COR-L47 (cell line): ENCODE data around the gene TAT.
"Not testable (repeated sequence)": the region's sequence is repeated elsewhere in the genome, so short reads cannot be mapped to it uniquely, and the experiment has no call there.

Source experiments
- DNase-seq: peaks from one replicate; lab custom pipeline; 2025; lab: John Stamatoyannopoulos, UW

The TAT gene

DNA sequence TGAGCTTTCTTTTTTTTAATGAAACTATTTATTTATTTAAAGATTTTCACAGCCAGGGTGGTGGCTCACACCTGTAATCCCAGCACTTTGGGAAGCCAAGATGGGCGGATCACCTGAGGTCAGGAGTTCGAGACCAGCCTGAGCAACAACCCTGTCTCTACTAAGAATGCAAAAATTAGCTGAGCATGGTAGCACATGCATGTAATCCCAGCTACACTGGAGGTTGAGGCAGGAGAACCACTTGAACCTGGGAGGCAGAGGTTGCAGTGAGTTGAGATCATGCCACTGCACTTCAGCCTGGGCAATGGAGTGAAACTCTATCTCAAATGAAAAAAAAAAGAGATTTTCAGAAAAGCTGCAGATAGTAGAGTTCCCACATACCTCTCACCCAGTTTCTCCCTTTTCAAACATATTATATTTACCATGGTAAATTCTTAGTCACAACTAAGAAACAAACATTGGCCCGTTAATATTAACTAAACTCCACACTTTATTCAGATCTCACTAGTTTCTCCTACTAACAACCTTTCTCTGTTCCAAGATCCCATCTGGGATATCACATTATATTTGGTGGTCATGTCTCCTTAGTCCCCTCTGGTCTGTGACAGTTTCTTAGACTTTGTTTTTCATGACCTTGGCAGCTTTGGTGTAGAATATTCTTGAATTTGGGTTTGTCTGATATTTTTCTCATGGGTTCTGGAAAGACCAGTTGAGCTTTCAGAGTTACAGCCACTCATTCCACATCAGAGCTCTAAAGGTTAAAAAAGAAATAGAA lies 7.8 kb upstream of the TAT start:
- no peak for DNase-seq

DNA sequence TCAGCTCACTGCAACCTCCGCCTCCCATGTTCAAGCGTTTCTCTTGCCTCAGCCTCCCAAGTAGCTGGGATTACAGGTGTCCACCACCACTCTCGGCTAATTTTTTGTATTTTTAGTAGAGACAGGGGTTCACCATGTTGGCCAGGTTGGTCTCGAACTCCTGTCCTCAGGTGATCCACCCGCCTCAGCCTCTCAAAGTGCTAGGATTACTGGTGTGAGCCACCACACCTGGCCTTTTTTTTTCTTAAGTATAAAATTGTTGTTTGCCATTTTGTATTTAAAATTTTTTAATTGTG lies 5.6 kb upstream of the TAT start:
- not testable (repeated sequence) for DNase-seq

DNA sequence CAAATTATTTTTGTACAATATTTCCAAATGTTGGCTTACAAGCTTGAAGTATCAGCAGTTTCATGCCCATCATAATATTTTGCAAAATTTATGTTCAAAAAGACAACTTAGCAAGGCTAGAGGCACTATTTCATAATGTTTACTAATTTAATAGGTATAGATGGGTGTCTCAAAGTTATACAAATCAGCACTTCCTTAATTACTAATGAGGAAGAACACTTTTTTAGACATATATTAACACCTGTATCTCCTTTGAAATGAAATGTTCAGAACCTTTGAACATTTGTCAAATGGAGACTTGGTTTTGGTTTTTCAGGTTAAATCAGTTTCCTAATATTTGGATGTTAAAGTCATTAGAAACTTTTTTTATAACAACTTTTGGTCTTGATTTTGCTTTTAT lies 2.2 kb downstream of the TAT start:
- DNase-seq = no peak

DNA sequence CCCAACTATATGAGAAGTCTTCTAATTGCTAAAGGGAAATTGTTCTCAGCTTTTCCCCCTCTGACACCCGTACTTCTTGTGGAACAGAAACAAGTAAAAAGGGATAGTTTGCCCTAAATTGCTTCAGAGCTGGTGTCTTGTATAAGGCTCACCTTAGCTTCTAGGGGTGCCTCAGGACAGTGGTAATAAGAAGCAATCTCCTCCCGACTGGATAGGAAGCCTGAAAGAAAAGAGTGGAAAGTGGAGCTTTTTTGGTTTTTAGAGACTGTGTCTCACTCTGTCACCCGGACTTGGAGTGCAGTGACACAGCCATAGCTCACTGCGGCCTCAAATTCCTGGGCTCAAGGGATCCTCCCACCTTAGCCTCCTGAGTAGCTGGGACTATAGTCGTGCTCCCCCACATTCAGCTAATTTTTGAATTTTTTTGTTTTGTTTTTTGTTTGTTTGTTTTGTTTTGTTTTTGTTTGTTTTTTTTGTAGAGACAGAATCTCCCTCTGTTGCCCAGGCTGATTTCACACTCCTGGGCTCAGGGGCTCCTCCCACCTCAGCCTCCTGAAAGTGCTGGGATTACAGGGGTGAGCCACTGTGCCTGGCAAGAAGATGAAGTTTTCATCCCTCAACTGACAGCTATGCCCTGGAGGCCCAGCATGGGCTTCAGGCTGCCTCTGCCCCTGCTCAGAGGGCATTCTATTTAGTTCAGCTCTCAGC lies 3.4 kb downstream of the TAT start:
- no peak for DNase-seq

DNA sequence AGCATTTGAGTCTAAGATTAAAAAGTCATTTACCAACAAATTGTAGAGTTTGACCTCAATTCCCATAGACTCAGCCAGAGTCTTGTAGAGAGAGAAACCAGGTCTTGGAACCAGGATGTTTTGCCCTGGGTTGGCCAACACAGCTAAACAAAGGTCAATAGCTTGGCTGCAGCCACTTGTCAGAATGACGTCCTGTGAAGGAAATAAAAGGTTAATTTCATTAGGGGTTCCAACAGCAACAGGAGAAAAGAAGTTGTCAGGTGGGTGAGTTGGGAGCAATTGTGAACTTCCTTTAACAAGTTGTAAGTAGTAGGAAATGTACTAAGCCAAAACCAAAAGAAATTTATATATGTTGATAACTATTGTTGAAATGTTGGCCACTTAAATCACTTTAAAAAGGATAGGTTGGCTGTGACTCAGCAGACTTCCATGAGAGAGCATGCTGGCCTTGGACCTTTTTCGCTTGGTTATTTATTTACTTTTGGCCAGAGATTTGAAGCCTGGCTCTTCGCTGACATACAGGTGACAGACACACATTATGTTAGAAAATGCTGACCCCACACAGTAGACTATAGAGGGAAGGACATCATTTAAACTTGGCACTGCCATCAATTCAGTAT lies 4.3 kb downstream of the TAT start:
- no peak for DNase-seq

DNA sequence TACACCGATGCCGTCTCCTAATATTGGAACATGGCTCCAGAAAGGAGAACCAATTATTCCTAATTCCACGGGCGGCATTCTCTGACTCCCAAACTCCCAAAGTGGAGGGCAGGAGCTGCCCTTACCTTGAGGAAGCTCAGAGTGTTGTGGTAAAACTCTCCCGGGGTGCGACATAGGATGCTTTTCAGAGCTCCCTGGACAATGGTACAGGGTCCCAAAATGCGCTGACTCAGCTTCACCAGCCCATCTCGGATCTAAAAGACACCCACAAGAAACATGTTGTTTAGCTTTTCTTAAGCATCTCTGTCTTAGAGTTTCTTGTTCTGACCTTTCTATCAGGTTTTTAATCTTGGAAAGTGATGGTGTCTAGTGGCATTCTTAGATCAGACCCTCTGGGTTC lies 6.7 kb downstream of the TAT start:
- no peak for DNase-seq

DNA sequence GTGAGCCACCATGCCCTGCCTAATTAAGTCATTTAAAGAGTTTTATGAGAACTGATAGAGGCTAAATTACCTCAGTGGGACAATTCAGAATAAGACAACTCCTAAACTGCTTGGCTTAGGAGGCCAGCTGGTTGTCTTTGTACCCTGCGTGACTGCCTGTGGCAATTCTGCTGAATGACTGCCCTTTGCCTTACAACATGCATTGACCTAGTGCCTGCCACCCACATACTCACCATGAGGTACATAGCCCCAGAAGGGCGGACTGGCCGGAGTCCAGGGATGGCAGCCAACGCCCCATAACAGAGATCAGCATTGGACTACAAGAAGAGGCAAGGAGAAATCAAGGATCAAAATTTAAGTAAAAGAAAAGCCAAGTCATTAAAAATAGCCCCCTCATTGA lies 7.3 kb downstream of the TAT start:
- DNase-seq = no peak

DNA sequence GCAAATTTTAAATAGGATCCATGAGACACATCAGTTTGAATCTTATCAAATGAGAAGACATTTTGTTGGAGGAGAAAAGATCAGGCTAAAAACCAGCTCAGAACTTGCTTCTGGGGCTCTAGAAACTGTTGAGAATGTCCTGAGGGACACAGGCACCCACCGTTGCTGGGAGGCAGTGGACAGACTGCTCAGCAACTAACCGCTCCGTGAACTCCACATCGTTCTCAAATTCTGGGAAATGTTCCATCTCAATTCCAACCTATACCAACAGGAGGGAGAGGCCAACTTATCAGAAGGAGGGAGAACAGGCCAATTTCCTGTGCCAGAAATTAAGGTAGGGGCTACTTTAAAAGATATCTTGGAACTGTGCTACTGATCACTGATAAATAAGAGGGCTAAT lies 8.3 kb downstream of the TAT start:
- DNase-seq = no peak

DNA sequence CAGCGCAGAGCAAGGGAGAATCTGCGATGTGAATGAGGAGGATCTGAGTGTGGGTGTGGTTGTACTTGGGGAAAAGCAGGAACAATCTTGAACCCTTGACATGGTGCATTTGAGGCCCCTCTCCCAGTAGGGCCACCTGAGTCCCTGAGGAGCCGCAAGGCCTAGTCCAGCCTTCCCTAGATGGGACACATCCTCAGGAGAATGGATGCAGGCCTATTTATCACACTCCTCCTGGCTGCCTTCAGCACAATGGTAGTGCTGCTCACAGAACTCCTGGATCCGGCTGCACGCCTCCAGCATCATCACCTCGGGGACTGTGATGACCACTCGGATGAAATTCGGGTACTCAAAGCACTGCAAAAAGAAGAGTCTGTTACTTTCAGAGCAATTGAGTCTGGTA lies 9.0 kb downstream of the TAT start:
- DNase-seq = no peak

DNA sequence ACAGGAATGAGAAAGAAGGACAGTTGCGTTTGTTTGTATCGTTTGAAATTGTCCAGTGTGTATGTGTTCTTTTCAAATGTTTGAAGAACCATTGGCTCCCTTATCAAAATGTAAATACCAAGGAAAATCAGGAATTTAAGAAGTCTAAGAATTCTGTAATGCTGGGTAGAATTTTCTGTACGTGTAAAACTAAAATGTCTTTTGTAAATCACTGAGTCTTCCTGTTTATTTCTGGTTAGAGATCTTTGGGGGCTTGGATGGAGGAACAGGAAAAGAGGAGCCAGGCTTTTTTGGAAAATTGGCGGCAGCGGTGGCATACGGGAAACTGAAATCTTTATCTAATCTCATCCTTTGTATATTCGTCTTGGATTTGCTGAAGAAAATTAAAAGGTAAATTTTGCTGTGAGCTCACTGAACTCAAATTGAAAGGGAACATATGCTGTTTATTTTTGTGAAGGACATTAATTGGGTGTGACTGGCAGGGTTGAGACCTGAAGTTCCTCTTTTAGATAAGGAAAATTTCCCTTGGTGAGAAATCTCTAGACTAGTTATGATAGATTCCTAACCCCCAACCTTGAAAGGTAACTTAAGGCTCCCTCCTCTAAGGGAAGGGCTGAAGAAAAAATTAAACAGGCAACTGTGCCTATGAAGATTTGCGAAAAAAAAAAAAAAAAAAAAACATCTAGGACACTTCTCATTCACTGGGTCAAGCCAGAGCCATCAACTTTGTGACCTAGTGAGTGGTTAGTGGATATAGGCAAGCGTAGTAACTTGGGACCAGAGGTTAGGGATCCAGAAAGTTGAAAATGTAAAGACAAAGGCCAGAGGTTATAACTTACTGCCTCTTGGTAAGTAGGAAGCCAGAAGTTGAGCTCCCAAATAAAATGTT lies 10.8 kb downstream of the TAT start:
- DNase-seq = no peak

DNA sequence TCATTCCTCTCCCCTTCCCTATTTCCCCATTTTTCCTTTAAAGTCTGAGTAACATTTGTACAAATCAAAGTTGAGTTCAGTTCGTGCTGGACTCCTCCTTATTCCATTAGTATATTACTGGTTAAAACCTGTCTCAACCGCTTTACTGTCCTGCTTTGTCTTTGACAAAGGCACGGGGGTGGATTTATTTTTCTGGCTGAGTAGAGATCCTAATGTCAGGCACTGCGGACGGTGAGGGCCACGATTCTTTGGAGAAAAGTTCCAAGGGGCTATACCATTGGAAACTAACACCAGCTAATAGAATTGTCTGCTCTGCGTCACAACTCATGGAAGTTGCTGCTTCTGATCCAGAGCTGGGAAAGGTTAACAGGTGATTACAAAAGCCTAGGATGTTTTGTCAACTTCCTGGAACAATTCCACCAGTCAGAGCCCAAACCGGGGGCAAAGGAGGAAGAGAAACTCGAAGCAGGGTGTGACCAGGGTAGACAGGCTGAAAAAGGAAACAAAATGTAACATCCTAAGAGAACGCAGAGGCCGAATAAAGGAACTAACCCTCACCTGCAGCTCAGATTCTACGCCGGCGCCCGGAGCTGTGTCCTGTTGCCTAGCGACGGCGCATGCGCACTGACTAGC lies 12.4 kb downstream of the TAT start:
- no peak for DNase-seq

DNA sequence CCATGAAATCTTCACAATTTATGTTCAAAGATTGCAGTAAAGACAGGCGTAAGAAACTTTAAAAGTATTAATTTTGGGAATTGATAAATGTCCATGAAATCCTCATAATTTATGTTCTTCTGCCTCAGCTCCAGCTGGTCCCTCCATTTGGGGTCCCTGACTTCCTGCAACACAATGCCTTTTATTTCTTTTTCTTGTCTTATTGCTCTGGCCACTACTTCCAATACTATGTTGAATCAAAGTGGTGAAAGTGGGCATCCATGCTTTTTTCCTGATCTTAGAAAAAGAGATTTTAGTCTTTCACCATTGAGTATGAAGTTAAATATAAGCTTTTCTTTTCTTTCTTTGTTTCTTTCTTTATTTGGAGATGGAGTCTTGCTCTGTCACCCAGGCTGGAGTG lies 14.3 kb downstream of the TAT start:
- no peak for DNase-seq

DNA sequence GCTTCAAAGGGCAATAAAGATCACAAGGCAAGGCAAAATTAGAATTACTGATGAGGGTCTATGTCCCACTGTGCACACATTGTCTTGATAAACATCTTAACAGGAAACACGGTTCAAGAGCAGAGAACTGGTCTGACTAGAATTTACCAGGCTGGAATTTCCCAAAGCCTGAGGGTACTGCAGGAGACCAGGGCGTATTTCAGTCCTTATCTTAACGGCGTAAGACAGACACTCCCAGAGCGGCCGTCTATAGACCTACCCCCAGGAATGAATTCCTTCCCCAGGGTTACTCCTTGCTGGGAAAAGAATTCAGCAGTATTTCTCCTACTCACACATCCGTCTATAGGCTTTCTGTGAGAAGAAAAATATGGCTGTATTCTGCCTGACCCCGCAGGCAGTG lies 15.0 kb downstream of the TAT start:
- not testable (repeated sequence) for DNase-seq

DNA sequence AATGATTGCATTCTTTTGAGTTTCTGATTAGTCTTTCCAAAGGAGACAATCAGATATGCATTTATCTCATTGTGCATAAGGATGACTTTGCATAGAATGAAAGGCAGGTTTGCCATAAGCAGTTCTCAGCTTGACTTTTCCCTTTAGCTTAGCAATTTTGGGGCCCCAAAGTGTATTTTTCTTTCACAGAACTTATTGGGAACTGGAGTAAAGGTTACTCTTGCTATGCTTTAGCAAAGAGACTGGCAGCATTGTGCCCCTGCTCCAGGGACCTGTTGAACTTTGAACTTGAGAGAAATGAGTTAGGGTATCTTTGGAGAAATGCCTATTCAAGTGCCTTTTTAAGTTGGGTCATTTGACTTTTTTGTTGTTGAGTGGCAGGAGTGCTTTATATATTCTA lies 17.0 kb downstream of the TAT start:
- no peak for DNase-seq

DNA sequence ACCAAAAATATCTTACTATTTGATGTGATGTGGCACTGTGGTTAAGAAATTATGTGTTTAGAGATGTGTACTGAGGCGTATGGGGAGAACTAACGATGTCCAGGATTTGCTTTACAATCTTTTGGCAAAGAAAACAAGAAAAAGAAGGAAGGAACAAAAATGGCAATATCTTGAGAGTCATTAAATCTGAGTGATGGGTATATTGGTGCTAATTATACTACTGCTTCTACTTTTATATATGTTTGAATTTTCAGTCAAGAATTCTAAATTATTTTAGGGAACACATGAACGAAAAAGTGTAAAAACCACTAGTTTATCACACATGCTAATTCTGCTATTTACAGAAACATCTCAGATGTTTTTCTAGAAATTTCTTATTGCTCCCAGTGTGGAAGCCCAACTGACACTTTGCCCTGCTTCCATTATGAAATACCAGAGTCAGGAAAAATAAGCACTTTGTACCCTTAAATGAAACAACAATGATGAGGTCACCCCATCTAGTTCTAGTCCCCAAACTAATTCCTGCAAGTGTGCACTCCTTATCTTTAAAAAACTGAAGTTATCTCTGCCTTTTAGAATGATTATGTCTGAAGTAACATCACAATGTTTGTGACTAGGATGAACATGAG lies 18.8 kb downstream of the TAT start:
- DNase-seq = no peak

DNA sequence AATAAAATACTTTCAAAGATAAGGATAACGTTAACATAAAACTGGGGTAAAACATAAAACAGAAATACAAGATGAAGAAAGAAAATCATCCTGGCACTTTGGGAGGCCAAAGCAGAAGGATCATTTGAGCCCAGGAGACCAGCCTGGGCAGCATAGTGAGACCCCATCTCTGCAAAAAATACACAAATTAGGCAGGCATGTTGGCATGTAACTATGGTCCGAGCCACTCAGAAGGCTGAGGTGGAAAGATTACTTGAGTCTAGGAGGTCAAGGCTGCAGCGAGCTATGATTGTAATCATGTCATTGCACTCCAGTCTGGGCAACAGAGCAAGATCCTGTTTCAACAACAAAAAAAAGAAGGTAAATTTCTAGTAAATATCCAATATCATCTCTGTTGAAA lies 19.6 kb downstream of the TAT start:
- DNase-seq = no peak

DNA sequence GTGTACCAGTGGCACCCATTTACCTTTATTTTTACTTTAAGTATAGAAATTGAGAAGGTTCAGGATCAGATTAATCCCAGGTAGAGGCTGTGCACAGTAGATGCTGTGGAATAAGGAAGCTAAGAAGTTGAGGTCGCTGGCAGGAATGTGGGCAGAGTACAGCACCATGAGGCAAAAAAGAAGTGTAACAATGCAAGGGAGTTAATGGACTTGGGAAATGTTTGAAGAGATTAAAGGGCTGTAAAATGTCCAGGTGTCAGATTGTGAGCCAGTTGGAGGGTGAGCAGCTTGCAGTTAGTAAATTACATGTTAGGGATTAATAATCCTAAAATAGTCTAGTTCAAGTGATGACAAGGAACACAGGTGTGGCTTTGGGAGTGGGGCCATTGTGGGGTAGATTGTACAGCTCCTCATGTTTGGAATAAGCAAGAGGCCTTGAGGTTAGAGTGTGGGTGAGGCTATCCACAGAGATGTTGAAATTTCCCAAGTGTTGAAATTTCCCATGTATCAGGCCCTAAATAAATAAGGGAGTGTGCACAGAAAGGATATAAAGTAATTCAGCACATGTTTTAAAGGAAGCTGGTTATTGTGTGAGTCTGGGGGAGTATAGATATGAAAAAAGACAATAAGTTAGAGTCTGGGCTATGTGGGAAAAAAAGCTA lies 21.5 kb downstream of the TAT start:
- no peak for DNase-seq

DNA sequence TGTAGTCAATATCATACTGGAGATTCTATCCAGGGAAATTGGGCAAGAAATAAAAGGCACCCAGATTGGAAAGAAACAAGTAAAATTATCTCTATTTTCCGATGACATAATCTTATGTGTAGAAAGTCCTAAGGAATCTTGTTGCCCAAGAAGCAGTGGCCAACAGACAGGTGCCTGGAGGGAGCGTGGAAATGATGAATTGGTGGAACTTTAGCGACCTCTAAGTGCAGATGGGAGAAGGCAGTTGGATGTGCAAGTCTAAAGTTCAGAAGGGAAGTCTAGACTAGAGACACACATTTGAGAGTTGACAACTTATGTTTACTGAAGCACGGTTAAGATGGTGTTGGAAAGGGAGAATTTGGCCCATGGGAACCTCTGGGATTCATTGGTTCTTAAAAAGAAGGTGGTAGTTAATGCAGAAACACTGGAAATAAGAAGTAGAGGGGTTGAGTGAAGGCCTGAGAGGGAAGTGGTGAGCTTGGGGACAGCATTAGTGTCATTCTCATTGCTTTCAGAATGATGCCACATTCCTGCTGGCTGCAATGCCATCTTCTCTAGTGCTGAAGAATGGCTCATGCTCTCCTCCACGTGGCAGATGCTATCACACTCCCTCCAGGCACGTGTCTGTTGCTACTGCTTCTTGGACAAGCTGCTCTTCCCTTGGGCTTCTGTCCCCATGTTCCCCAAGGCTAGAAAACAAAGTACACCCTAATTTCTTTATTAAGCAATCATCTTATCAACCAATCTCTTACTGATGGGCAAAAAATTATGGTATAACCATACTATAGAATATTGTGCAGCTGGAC lies 24.0 kb downstream of the TAT start:
- DNase-seq = no peak

DNA sequence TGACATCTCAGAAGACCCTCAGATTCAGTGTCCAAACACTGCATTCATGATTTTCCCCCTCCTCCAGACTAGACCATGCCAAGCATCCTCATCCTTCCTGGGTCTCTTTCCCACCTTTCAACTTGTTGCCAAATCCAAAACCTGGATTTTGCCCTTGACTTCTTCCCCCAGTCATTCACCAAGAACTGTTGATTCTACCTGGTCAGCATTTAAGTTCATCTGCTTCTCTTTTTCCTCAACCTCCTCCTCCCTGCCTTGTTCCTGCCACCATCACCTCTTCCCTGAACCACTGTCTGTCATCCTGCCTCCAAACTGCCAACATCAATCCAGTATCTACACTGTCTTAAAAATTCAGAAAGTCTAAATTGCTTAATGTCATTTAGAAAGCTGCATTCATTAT lies 29.7 kb downstream of the TAT start:
- DNase-seq = no peak

DNA sequence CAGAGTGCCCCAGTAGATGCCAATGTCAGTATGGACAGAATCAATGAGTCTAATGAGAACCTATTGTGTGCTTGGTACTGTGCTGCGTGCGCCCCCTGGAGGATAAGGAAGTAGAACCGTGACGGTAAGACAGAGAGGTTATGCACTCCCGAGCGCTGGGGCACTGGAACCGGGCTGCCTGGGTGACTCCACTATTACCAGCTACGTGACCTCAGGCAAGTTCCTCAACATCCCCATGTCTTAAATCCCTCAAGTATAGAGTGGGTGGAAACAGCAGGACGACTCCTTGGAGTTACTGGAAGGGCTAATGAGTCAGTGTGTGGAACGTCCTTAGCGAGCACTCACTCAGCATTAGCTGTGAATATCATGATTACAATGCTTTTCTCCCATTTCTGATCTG lies 34.5 kb downstream of the TAT start:
- DNase-seq = peak; percentile 4
